Right atrium auricular region (tissue), 2 donors: ENCODE data around the gene TST. TPM values are rescaled to one million over a fixed set of nuclear protein-coding genes. Genes with fewer than 3 reads are reported as not detected.

Experiments used
- DNase-seq: peaks from one replicate; pipeline ENCODE4 v3.0.0-alpha.2; 2019; ENCODE audit warnings: low spot score
- H3K27ac ChIP-seq, 2 donors: fragments of 200-600 bp; sonication (generic); 1 replicate in 1 of 2; 2 replicates in 1 of 2; pipeline ENCODE4 v1.5.1; 2016 to 2019
- H3K27me3 ChIP-seq, 2 donors: fragments of 200-600 bp; sonication (generic); one replicate each; pipeline versions ENCODE4 v1.5.1 to v1.6.0; 2017 to 2019
- H3K36me3 ChIP-seq: fragments of 200-600 bp; sonication (generic); one replicate; pipeline ENCODE4 v1.5.1; 2016
- H3K4me1 ChIP-seq, 2 donors: fragments of 200-600 bp; sonication (generic); one replicate each; pipeline versions ENCODE4 v1.5.1 to v1.6.0; 2017 to 2019
- H3K4me3 ChIP-seq, 2 donors: fragments of 200-600 bp; sonication (generic); 1 replicate in 1 of 2; 2 replicates in 1 of 2; pipeline ENCODE4 v1.5.1; 2017 to 2019; ENCODE audit warnings: mild to moderate bottlenecking in 1 of 2, moderate library complexity in 1 of 2
- H3K9me3 ChIP-seq, 2 donors: fragments of 200-600 bp; sonication (generic); one replicate each; pipeline ENCODE4 v1.5.1; 2019
- total RNA-seq, 2 donors: library from RNA; depleted of rRNA; stranded (reverse); fragments of >200 nt; gene quantifications; one replicate each; pipeline ENCODE4 v1.1.0, GENCODE V29; 2016
- TF ChIP-seq, protein P1 (sequence below), 2 donors: fragments of 200-600 bp; sonication (generic); IDR thresholded peaks; one replicate each; pipeline ENCODE4 v1.5.1; 2019; ENCODE audit warnings: antibody characterized with exemption in 2 of 2

TST gene
- total RNA-seq, 2 donors from 2014 or later: 55.0 to 82.1 TPM

DNA sequence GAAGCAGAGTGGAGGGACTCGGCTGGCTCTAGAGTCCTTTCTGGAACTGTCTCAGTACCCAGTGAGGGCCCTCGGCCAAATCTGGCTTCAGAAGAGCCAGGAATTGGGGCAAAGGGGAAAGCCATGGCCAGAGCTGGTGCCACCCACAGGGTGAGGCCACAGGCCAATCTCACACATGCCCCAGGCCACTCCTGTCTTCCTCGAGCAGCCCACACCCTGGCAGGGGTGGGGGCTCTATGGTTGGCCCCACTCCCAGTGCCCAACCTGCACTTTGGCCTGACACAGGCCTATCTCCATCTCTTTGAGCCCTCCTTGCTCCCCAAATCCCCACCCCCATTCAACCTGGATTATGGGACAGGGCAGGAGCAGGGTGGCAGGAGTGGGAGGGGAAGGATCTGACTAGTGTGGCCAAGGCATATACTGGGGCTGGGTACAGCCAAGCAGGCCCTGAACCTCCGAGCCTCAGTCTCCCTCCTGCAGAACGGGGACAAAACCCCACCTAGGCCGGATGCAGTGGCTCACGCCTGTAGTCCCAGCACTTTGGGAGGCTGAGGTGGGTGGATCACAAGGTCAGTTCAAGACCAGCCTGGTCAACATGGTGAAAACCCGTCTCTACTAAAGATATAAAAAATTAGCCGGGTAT, 6.9 kb downstream of the TST start:
- DNase-seq: no peak
- no peak overlapping the region for H3K4me3 ChIP-seq
- no peaks in the 10 kb centered on the region for H3K36me3 ChIP-seq
- peak overlapping the region; percentile 53 to 74 for H3K27ac ChIP-seq
- peaks cover 0 to 56% of the 10 kb centered on the region in 2 donors for H3K4me1 ChIP-seq
- H3K27me3 ChIP-seq: no peaks in the 10 kb centered on the region
- TF ChIP-seq, protein P1, sequence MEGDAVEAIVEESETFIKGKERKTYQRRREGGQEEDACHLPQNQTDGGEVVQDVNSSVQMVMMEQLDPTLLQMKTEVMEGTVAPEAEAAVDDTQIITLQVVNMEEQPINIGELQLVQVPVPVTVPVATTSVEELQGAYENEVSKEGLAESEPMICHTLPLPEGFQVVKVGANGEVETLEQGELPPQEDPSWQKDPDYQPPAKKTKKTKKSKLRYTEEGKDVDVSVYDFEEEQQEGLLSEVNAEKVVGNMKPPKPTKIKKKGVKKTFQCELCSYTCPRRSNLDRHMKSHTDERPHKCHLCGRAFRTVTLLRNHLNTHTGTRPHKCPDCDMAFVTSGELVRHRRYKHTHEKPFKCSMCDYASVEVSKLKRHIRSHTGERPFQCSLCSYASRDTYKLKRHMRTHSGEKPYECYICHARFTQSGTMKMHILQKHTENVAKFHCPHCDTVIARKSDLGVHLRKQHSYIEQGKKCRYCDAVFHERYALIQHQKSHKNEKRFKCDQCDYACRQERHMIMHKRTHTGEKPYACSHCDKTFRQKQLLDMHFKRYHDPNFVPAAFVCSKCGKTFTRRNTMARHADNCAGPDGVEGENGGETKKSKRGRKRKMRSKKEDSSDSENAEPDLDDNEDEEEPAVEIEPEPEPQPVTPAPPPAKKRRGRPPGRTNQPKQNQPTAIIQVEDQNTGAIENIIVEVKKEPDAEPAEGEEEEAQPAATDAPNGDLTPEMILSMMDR (IDR thresholded peaks at IDR 0.05): no peak
- H3K9me3 ChIP-seq: no peaks in the 10 kb centered on the region

DNA sequence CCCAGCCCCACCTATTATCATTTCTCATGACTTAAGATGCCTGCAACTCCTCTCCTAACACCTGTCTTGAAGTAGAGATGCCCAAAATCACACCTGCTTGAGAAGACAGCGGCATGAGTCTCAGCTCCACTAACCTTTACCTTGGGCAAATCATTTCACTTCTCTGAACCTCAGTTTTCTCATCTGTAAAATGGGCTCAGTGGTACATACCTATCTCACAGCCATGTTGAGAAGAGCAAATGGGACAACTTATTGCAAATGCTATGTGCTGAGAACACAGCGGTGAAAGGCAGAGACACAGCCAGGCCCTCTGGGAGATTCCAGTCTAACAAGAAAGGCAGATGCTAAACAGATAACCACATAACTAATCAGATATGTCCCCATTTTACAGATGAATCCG, 7.8 kb downstream of the TST start:
- peak overlapping the region in 1 of 2 donors; percentile 74 for H3K27ac ChIP-seq

DNA sequence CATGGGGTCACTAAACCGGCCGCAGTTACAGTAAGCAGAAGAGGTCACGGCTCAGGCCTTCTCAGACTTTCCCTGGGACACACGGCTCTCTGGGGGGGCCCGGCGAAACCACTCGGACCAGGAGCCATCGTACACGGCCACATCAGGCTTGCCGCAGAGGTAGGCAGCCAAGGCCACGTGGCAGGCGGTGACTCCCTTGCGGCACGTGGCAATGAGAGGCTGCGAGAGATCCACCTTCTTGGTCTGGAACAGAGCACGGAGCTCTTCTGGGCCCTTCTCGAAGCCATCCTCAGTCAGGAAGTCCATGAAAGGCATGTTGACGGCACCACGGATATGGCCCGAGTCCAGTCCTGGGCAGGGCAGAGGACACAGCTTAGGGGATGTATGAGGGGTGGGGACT, 8.3 kb downstream of the TST start:
- TF ChIP-seq, protein P1 (IDR thresholded peaks at IDR 0.05): no peak
- Histone ChIP-seq H3K27ac (no peak overlapping the region), H3K36me3 (no peaks in the 10 kb centered on the region), H3K4me3 (no peak overlapping the region), H3K27me3 (no peaks in the 10 kb centered on the region), H3K4me1 (peaks cover 0 to 42% of the 10 kb centered on the region in 2 donors), H3K9me3 (no peaks in the 10 kb centered on the region)
- DNase-seq: no peak

More for the DNA sequence above, 7.8 kb downstream of the TST start:
- Histone ChIP-seq H3K36me3 (no peaks in the 10 kb centered on the region), H3K4me3 (no peak overlapping the region), H3K27me3 (no peaks in the 10 kb centered on the region), H3K9me3 (no peaks in the 10 kb centered on the region), H3K4me1 (peaks cover 0 to 47% of the 10 kb centered on the region in 2 donors)
- TF ChIP-seq, protein P1 (IDR thresholded peaks at IDR 0.05): no peak
- no peak for DNase-seq

DNA sequence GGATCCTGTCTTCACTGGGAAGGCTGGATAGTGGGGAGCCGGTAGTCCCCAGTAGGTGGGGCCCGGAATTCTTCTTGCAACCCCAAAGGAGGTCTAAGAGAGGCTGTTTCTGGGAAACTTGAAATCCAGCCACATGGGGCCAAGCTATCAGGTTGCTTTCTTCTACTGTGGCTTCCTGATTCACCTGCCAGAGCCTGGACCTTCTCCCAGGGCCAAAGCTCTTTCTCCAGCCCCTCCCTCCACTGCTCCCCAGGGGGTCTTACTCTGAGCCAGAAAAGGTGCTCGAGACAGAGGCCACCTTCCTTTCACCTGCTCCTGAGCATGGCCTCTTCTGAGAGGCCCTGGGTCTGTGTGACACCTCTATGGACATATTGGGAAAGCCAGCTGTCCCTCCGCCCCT, 9.1 kb downstream of the TST start:
- TF ChIP-seq, protein P1 (IDR thresholded peaks at IDR 0.05): no peak
- H3K4me1 ChIP-seq: peaks cover 0 to 39% of the 10 kb centered on the region in 2 donors
- H3K36me3 ChIP-seq: no peaks in the 10 kb centered on the region
- H3K4me3 ChIP-seq: no peak overlapping the region
- DNase-seq: no peak
- no peaks in the 10 kb centered on the region for H3K27me3 ChIP-seq
- no peak overlapping the region for H3K27ac ChIP-seq
- peaks cover 0 to 3% of the 10 kb centered on the region in 2 donors for H3K9me3 ChIP-seq

DNA sequence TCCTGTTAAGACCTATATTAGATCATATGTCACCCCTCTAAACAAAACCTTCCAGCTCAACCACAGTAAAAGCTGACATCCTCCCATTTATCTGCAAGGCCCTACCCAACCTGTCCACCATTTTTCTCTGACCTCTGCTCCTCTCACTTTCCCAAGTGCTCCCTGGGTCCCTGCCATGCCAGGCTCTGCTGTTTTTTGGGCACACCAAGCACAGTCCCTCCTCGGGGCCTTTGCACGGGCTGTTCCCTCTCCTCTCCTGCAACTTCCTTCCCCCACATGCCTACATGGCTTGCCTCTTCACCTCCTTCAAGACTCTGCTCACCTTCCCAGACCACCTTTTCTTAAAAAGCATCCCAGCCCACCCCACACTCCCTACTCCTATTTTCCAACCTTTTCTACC, 9.8 kb downstream of the TST start:
- H3K4me3 ChIP-seq: no peak overlapping the region
- H3K36me3 ChIP-seq: no peaks in the 10 kb centered on the region
- TF ChIP-seq, protein P1 (IDR thresholded peaks at IDR 0.05): no peak
- H3K27me3 ChIP-seq: no peaks in the 10 kb centered on the region
- peaks cover 0 to 8% of the 10 kb centered on the region in 2 donors for H3K9me3 ChIP-seq
- H3K4me1 ChIP-seq: peaks cover 0 to 32% of the 10 kb centered on the region in 2 donors
- no peak overlapping the region for H3K27ac ChIP-seq
- DNase-seq: no peak

DNA sequence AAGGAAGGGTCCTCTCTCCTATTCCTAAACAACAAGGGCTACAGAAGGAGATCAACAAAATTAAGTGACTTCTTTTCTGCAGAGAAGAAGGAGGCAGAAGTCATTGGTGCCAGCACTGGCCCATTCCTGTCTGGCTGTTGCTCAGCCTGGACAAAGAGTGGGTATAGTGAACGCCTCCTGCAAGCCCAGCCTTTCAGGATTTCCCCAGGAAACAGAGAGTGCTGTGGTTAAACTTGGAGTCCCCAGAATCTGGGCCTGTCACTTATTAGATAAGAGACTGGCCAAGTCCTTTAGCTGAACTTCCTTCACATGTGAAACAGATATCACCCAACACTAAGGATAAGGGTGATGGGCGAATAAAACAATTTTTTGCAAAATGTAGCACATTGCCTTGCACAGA, 10.9 kb downstream of the TST start:
- Histone ChIP-seq H3K27me3 (no peaks in the 10 kb centered on the region), H3K4me3 (no peak overlapping the region), H3K27ac (no peak overlapping the region), H3K4me1 (peaks cover 0 to 32% of the 10 kb centered on the region in 2 donors), H3K36me3 (no peaks in the 10 kb centered on the region), H3K9me3 (peaks cover 0 to 8% of the 10 kb centered on the region in 2 donors)
- TF ChIP-seq, protein P1 (IDR thresholded peaks at IDR 0.05): no peak
- DNase-seq: no peak
